ENCODE measurements around the gene TMOD3.
"Not testable (repeated sequence)": the region's sequence is repeated elsewhere in the genome, so short reads cannot be mapped to it uniquely, and the experiment has no call there.

TMOD3 gene

GRCh38 chr15:51829376-51830275 lies at the start of gene TMOD3:
TSS of gene TMOD3 (plus strand) at chr15:51829653. CDS start at chr15:51862885, 33,232 bp downstream.
- DNase-seq (ENCODE audit: low read depth) = peak; percentile 88

GRCh38 chr15:51780636-51781035 lies 48.8 kb upstream of the TMOD3 start:
- no peak for DNase-seq (ENCODE audit: low read depth)

GRCh38 chr15:51781506-51781905 lies 47.9 kb upstream of the TMOD3 start:
- no peak for DNase-seq (ENCODE audit: low read depth)

GRCh38 chr15:51782357-51782896 lies 47.0 kb upstream of the TMOD3 start:
- peak; percentile 22 for DNase-seq (ENCODE audit: low read depth)

GRCh38 chr15:51783967-51784366 lies 45.5 kb upstream of the TMOD3 start:
- no peak for DNase-seq (ENCODE audit: low read depth)

- DNase-seq (ENCODE audit: low read depth) = not testable (repeated sequence)
Observed at GRCh38 chr15:51787130-51787529, 42.3 kb upstream of the TMOD3 start.

GRCh38 chr15:51792474-51792873 lies 37.0 kb upstream of the TMOD3 start:
- not testable (repeated sequence) for DNase-seq (ENCODE audit: low read depth)

GRCh38 chr15:51793521-51794305 lies 35.7 kb upstream of the TMOD3 start:
- peak; percentile 22 for DNase-seq (ENCODE audit: low read depth)

GRCh38 chr15:51796847-51797401 lies 32.5 kb upstream of the TMOD3 start:
- peak; percentile 34 for DNase-seq (ENCODE audit: low read depth)

GRCh38 chr15:51798281-51798680 lies 31.2 kb upstream of the TMOD3 start:
- no peak for DNase-seq (ENCODE audit: low read depth)

GRCh38 chr15:51799282-51800252 lies 29.9 kb upstream of the TMOD3 start:
- no peak for DNase-seq (ENCODE audit: low read depth)

- DNase-seq (ENCODE audit: low read depth) = peak; percentile 24
Observed at GRCh38 chr15:51801391-51801835, 28.0 kb upstream of the TMOD3 start.

- no peak for DNase-seq (ENCODE audit: low read depth)
Observed at GRCh38 chr15:51802593-51802992, 26.9 kb upstream of the TMOD3 start.

GRCh38 chr15:51803965-51804364 lies 25.5 kb upstream of the TMOD3 start:
- DNase-seq (ENCODE audit: low read depth) = peak; percentile 25

GRCh38 chr15:51806123-51806522 lies 23.3 kb upstream of the TMOD3 start:
- no peak for DNase-seq (ENCODE audit: low read depth)

- DNase-seq (ENCODE audit: low read depth) = no peak
Observed at GRCh38 chr15:51809457-51809856, 20.0 kb upstream of the TMOD3 start.

- DNase-seq (ENCODE audit: low read depth) = no peak
Observed at GRCh38 chr15:51812598-51812997, 16.9 kb upstream of the TMOD3 start.

GRCh38 chr15:51814606-51815005 lies 14.8 kb upstream of the TMOD3 start:
- no peak for DNase-seq (ENCODE audit: low read depth)

GRCh38 chr15:51816611-51817010 lies 12.8 kb upstream of the TMOD3 start:
- DNase-seq (ENCODE audit: low read depth) = no peak

GRCh38 chr15:51818150-51818549 lies 11.3 kb upstream of the TMOD3 start:
- peak; percentile 49 for DNase-seq (ENCODE audit: low read depth)

- DNase-seq (ENCODE audit: low read depth) = no peak
Observed at GRCh38 chr15:51825698-51826097, 3.8 kb upstream of the TMOD3 start.

Measured in EH (cell line).